GM21423 (cell line): ENCODE results near the gene PTPRR.
A peak's percentile ranks its signal among the peaks of the same experiment; 100 is the strongest.
"Not testable (repeated sequence)": the region's sequence is repeated elsewhere in the genome, so short reads cannot be mapped to it uniquely, and the experiment has no call there.

Experiments
- ATAC-seq: cut with Tn5 transposase; IDR thresholded peaks from one replicate; pipeline ENCODE4 v1.9.1; 2021; ENCODE audit warnings: mild to moderate bottlenecking, moderate library complexity; ENCODE audit not compliant: unreplicated experiment

Gene PTPRR

GRCh38 chr12:70754330-70754741 is 166.2 kb downstream of the PTPRR start:
- ATAC-seq = no peak

- no peak for ATAC-seq
These were observed 168.2 kb downstream of the PTPRR start for GRCh38 chr12:70752327-70752726.

GRCh38 chr12:70749931-70750330 is 170.6 kb downstream of the PTPRR start:
- ATAC-seq = no peak

- no peak for ATAC-seq
These were observed 171.7 kb downstream of the PTPRR start for GRCh38 chr12:70748809-70749208.

GRCh38 chr12:70747445-70748260 is 172.9 kb downstream of the PTPRR start:
- ATAC-seq = no peak

- ATAC-seq = no peak
These were observed 175.5 kb downstream of the PTPRR start for GRCh38 chr12:70745048-70745447.

GRCh38 chr12:70744178-70744577 is 176.4 kb downstream of the PTPRR start:
- no peak for ATAC-seq

- ATAC-seq = no peak
These were observed 179.3 kb downstream of the PTPRR start for GRCh38 chr12:70741256-70741655.

- ATAC-seq = no peak
These were observed 180.8 kb downstream of the PTPRR start for GRCh38 chr12:70739756-70740155.

GRCh38 chr12:70736351-70737133 is 184.0 kb downstream of the PTPRR start:
- ATAC-seq = no peak

- not testable (repeated sequence) for ATAC-seq
These were observed 185.3 kb downstream of the PTPRR start for GRCh38 chr12:70735197-70735596.

GRCh38 chr12:70733385-70733784 is 187.2 kb downstream of the PTPRR start:
- ATAC-seq = peak; percentile 85

- no peak for ATAC-seq
These were observed 188.3 kb downstream of the PTPRR start for GRCh38 chr12:70732287-70732686.

- ATAC-seq = no peak
These were observed 189.8 kb downstream of the PTPRR start for GRCh38 chr12:70730675-70731180.

- no peak for ATAC-seq
These were observed 196.1 kb downstream of the PTPRR start for GRCh38 chr12:70724444-70724843.

- ATAC-seq = no peak
These were observed 197.8 kb downstream of the PTPRR start for GRCh38 chr12:70722584-70723343.

- ATAC-seq = no peak
These were observed 198.7 kb downstream of the PTPRR start for GRCh38 chr12:70721656-70722357.

- no peak for ATAC-seq
These were observed 199.3 kb downstream of the PTPRR start for GRCh38 chr12:70721216-70721615.

GRCh38 chr12:70719672-70720420 is 200.7 kb downstream of the PTPRR start:
- ATAC-seq = no peak

- no peak for ATAC-seq
These were observed 201.5 kb downstream of the PTPRR start for GRCh38 chr12:70719071-70719470.
